HG02981 (cell line): Measurements from ENCODE around the gene PCDHB7.
"Not testable (repeated sequence)": the region's sequence is repeated elsewhere in the genome, so short reads cannot be mapped to it uniquely, and the experiment has no call there.

Experiments used
- ATAC-seq: cut with Tn5 transposase; IDR thresholded peaks from one replicate; pipeline ENCODE4 v1.9.1; 2021; ENCODE audit warnings: mild to moderate bottlenecking, moderate library complexity; ENCODE audit not compliant: unreplicated experiment

Gene PCDHB7

DNA sequence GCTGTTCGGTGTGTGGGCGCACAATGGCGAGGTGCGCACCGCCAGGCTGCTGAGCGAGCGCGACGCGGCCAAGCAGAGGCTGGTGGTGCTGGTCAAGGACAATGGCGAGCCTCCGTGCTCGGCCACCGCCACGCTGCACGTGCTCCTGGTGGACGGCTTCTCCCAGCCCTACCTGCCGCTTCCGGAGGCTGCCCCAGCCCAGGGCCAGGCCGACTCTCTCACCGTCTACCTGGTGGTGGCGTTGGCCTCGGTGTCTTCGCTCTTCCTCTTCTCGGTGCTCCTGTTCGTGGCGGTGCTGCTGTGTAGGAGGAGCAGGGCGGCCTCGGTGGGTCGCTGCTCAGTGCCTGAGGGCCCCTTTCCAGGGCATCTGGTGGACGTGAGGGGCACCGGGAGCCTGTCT is 7.4 kb downstream of the PCDHB7 start:
- ATAC-seq = not testable (repeated sequence)

- ATAC-seq = no peak
Measured at GRCh38 chr5:141180313-141180712, 7.9 kb downstream of the PCDHB7 start.

GRCh38 chr5:141182248-141182647 is 9.8 kb downstream of the PCDHB7 start, which contains the start of gene PCDHB16:
Gene PCDHB16 (plus strand): TSS chr5:141182387. CDS start chr5:141182560, 173 bp downstream.
- ATAC-seq = no peak

GRCh38 chr5:141184117-141184855 is 11.8 kb downstream of the PCDHB7 start:
- not testable (repeated sequence) for ATAC-seq

DNA sequence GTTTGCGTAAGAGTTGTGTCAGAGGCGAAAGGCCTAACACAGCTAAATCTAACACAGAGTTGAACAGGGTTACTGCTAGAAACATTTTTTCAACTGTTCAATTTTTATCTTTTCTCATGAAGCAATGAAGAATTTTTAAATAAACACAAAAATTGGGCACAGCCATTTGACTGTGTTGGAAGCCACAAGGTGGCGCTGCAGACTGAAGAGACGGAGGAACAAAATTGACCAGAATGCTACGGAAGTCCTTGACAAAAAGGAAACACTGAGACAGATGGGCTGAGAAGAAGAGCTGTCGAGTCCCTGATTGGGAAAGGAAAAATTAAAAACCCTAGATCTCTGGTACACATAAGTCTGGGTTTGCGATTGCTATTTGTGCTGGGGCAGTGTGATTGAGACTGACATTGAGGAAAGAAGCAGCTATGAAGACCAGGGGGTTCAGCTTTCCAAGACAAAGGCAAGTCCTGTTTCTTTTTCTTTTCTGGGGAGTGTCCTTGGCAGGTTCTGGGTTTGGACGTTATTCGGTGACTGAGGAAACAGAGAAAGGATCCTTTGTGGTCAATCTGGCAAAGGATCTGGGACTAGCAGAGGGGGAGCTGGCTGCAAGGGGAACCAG is 14.6 kb downstream of the PCDHB7 start, which contains the start of gene PCDHB9:
TSS of gene PCDHB9 (plus strand) at position 265 of the 616 bp plus-strand sequence. CDS start at position 423, 158 bp downstream.
- ATAC-seq = no peak

- ATAC-seq = not testable (repeated sequence)
Measured at GRCh38 chr5:141188682-141189081, 16.2 kb downstream of the PCDHB7 start.

DNA sequence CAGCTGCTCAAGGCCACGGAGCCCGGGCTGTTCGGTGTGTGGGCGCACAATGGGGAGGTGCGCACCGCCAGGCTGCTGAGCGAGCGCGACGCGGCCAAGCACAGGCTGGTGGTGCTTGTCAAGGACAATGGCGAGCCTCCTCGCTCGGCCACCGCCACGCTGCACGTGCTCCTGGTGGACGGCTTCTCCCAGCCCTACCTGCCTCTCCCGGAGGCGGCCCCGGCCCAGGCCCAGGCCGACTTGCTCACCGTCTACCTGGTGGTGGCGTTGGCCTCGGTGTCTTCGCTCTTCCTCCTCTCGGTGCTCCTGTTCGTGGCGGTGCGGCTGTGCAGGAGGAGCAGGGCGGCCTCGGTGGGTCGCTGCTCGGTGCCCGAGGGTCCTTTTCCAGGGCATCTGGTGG is 16.7 kb downstream of the PCDHB7 start:
- ATAC-seq = not testable (repeated sequence)

DNA sequence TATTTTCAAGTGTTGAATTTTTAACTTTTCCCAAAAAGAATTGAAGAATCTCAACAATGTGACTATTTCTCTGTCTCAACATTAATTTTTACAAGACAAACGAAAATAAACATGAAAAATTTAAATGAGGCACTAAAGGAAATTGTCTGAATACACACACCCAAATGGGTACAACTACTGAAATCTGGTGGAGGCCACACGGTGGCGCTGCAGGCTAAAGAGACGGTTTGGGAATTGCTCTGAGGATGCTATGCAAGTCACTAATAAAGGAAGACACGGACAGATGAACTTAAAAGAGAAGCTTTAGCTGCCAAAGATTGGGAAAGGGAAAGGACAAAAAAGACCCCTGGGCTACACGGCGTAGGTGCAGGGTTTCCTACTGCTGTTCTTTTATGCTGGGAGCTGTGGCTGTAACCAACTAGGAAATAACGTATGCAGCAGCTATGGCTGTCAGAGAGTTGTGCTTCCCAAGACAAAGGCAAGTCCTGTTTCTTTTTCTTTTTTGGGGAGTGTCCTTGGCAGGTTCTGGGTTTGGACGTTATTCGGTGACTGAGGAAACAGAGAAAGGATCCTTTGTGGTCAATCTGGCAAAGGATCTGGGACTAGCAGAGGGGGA is 19.8 kb downstream of the PCDHB7 start, which contains the start of gene PCDHB10:
TSS of gene PCDHB10 (plus strand) at position 244 of the 616 bp plus-strand sequence. CDS start at position 444, 200 bp downstream.
- no peak for ATAC-seq

DNA sequence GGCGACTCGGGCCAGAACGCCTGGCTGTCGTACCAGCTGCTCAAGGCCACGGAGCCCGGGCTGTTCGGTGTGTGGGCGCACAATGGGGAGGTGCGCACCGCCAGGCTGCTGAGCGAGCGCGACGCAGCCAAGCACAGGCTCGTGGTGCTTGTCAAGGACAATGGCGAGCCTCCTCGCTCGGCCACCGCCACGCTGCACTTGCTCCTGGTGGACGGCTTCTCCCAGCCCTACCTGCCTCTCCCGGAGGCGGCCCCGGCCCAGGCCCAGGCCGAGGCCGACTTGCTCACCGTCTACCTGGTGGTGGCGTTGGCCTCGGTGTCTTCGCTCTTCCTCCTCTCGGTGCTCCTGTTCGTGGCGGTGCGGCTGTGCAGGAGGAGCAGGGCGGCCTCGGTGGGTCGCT is 21.9 kb downstream of the PCDHB7 start:
- not testable (repeated sequence) for ATAC-seq

- ATAC-seq = no peak
Measured at GRCh38 chr5:141196363-141196762, 23.9 kb downstream of the PCDHB7 start.

DNA sequence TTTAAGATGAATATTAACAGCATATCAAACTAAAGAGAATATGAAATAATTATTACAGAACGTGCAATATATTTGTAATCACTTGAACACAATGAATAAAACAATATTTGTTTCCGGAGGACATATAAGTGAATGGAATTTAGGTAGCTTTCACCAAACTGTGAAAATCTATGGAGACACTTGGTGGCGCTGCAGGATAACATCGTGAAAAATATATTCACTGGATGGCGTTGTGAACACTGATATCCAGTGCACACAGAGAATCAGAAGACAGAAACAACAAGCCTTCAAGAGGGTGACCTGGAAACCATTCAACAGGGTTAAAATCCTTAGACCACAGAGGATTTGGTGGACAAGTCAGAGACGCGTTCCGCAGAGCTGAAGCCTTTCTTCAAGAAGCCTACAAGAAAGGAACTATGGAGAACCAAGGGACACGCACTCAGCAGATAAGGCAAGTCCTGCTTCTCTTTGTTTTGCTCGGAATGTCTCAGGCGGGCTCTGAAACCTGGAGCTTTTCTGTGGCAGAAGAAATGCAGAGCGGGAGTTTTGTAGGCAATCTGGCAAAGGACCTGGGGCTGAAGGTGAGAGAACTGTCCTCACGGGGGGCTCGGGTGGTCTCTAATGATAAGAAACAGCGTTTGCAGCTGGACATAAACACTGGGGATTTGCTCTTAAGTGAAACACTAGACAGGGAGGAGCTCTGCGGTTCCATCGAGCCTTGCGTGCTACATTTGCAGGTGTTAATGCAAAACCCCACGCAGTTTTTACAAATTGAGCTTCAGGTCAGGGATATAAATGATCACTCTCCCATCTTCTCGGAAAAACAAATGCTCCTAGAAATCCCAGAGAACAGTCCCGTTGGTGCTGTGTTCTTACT is 27.2 kb downstream of the PCDHB7 start, which contains the start of gene PCDHB11:
TSS of gene PCDHB11 (plus strand) at position 269 of the 877 bp plus-strand sequence. CDS start at position 417, 148 bp downstream.
- no peak for ATAC-seq

- ATAC-seq = not testable (repeated sequence)
Measured at GRCh38 chr5:141201126-141201525, 28.7 kb downstream of the PCDHB7 start.

- not testable (repeated sequence) for ATAC-seq
Measured at GRCh38 chr5:141201646-141202045, 29.2 kb downstream of the PCDHB7 start.

GRCh38 chr5:141208478-141208877 is 36.0 kb downstream of the PCDHB7 start, which contains the start of gene PCDHB12:
Gene PCDHB12 (plus strand): TSS chr5:141208719. CDS start chr5:141208908, 189 bp downstream.
- no peak for ATAC-seq

DNA sequence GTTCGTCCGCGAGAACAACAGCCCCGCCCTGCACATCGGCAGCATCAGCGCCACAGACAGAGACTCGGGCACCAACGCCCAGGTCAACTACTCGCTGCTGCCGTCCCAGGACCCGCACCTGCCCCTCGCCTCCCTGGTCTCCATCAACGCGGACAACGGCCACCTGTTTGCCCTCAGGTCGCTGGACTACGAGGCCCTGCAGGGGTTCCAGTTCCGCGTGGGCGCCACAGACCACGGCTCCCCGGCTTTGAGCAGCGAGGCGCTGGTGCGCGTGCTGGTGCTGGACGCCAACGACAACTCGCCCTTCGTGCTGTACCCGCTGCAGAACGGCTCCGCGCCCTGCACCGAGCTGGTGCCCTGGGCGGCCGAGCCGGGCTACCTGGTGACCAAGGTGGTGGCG is 37.8 kb downstream of the PCDHB7 start:
- not testable (repeated sequence) for ATAC-seq

GRCh38 chr5:141210849-141211248 is 38.4 kb downstream of the PCDHB7 start:
- ATAC-seq = not testable (repeated sequence)

- ATAC-seq = not testable (repeated sequence)
Measured at GRCh38 chr5:141213656-141214339, 41.4 kb downstream of the PCDHB7 start, which contains the start of gene PCDHB13. Gene PCDHB13 (plus strand): TSS chr5:141213919. CDS start chr5:141214124, 205 bp downstream.

- ATAC-seq = not testable (repeated sequence)
Measured at GRCh38 chr5:141214583-141214982, 42.1 kb downstream of the PCDHB7 start.

DNA sequence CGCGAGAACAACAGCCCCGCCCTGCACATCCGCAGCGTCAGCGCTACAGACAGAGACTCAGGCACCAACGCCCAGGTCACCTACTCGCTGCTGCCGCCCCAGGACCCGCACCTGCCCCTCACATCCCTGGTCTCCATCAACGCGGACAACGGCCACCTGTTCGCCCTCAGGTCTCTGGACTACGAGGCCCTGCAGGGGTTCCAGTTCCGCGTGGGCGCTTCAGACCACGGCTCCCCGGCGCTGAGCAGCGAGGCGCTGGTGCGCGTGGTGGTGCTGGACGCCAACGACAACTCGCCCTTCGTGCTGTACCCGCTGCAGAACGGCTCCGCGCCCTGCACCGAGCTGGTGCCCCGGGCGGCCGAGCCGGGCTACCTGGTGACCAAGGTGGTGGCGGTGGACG is 43.1 kb downstream of the PCDHB7 start:
- not testable (repeated sequence) for ATAC-seq
